Natural killer cell (primary cell): ENCODE measurements around the gene FCHO2. TPM values are rescaled to one million over a fixed set of nuclear protein-coding genes. Genes with fewer than 3 reads are reported as not detected.
"Not testable (repeated sequence)": the region's sequence is repeated elsewhere in the genome, so short reads cannot be mapped to it uniquely, and the experiment has no call there.

Experiments used
- ATAC-seq, 3 donors: fragments of 150-1000 bp in 2 of 3; fragments of 200-7000 bp in 1 of 3; cut with Tn5 transposase; 1 replicate in 1 of 3; 2 replicates in 2 of 3; pipeline ENCODE4 v1.10.0; 2021; ENCODE audit warnings: mild to moderate bottlenecking in 2 of 3, moderate library complexity in 2 of 3
- DNase-seq, 2 donors: peaks; one replicate each; pipeline versions ENCODE4 v3.0.0 to v3.0.0-alpha.2; 2013 to 2021; ENCODE audit warnings: mixed read lengths in 1 of 2
- H3K27ac ChIP-seq: one replicate; pipeline ENCODE4 v1.5.1; 2013; ENCODE audit warnings: mild to moderate bottlenecking, low read length
- H3K27me3 ChIP-seq: one replicate; pipeline ENCODE4 v1.6.1; 2013; ENCODE audit warnings: low read length; ENCODE audit not compliant: control insufficient read depth, insufficient read depth
- H3K36me3 ChIP-seq: one replicate; pipeline ENCODE4 v1.6.1; 2013; ENCODE audit warnings: low read length; ENCODE audit not compliant: control insufficient read depth, insufficient read depth
- H3K4me1 ChIP-seq: one replicate; pipeline ENCODE4 v1.6.1; 2013; ENCODE audit warnings: low read length; ENCODE audit not compliant: control insufficient read depth, insufficient read depth
- H3K4me3 ChIP-seq: one replicate; pipeline ENCODE4 v1.5.1; 2013; ENCODE audit warnings: low read length
- H3K9me3 ChIP-seq: one replicate; pipeline ENCODE4 v1.6.1; 2013; ENCODE audit warnings: low read length; ENCODE audit not compliant: control insufficient read depth, insufficient read depth
- H3K27ac Mint-ChIP-seq, 2 donors: one replicate each; pipeline ENCODE4 v1.8.0; 2022; ENCODE audit warnings: mild to moderate bottlenecking in 2 of 2, mixed read lengths in 2 of 2, moderate library complexity in 1 of 2
- H3K27me3 Mint-ChIP-seq, 2 donors: one replicate each; pipeline ENCODE4 v1.8.0; 2022; ENCODE audit warnings: low read depth in 2 of 2, mixed read lengths in 2 of 2
- H3K36me3 Mint-ChIP-seq: one replicate; pipeline ENCODE4 v1.8.0; 2022; ENCODE audit warnings: mixed read lengths
- H3K4me1 Mint-ChIP-seq, 2 donors: one replicate each; pipeline ENCODE4 v1.8.0; 2022; ENCODE audit warnings: mixed read lengths in 2 of 2
- H3K4me3 Mint-ChIP-seq: one replicate; pipeline ENCODE4 v1.8.0; 2022; ENCODE audit warnings: mild to moderate bottlenecking, moderate library complexity, mixed read lengths
- H3K9me3 Mint-ChIP-seq, 2 donors: one replicate each; pipeline ENCODE4 v1.8.0; 2022; ENCODE audit warnings: mixed read lengths in 2 of 2
- CTCF ChIP-seq: fragments of 200-600 bp; IDR thresholded peaks from one replicate; pipeline ENCODE4 v1.8.0; 2022; ENCODE audit warnings: antibody characterized with exemption
- WGBS: methylation state at CpG from one replicate; pipeline ENCODE4 v1.1.7; 2013; ENCODE audit warnings: missing lambda C conversion rate; ENCODE audit not compliant: insufficient coverage; 5-methylcytosine and 5-hydroxymethylcytosine counted together
- intact Hi-C: fragments of 100-400 bp; cut with micrococcal nuclease; formaldehyde crosslinking; loops from one replicate; pipeline ENCODE4 v1.14.2; 2022
- total RNA-seq, 4 donors: library from RNA; stranded (reverse); fragments of 120-200 nt in 1 of 4; gene quantifications; one replicate each; pipeline versions ENCODE4 v1.2.3 to v1.2.4, GENCODE V29; 2013 to 2022

Gene FCHO2
- total RNA-seq, 3 donors from 2014 or later (not counting 1 experiment from before 2014, with no cell fraction given) = 18.5 to 23.4 (median 22.7) TPM

- H3K36me3 ChIP-seq = no peaks in the 10 kb centered on the region
- Mint-ChIP-seq H3K27ac (no peak overlapping the region), H3K36me3 (no peaks in the 10 kb centered on the region), H3K9me3 (no peaks in the 10 kb centered on the region), H3K4me3 (no peak overlapping the region), H3K4me1 (no peaks in the 10 kb centered on the region), H3K27me3 (no peaks in the 10 kb centered on the region)
- 78% methylated on average over 1 of the region's 1 CpG for WGBS
- TF ChIP-seq CTCF = no peak
- DNase-seq (no peak), ATAC-seq (no peak)
- H3K4me1 ChIP-seq = no peaks in the 10 kb centered on the region
- no peak overlapping the region for H3K27ac ChIP-seq
- no peaks in the 10 kb centered on the region for H3K27me3 ChIP-seq
- intact Hi-C loops = loop anchor here (10.0 kb wide), 1 partner anchor 522 kb away; the partner anchor contains the start of gene FOXD1
- no peak overlapping the region for H3K4me3 ChIP-seq
- H3K9me3 ChIP-seq = no peaks in the 10 kb centered on the region
Observed at GRCh38 chr5:72922422-72922821, 33.4 kb upstream of the FCHO2 start.

GRCh38 chr5:72925336-72926010 is 30.4 kb upstream of the FCHO2 start:
- Mint-ChIP-seq H3K27me3 (no peaks in the 10 kb centered on the region), H3K4me1 (no peaks in the 10 kb centered on the region), H3K4me3 (no peak overlapping the region), H3K27ac (no peak overlapping the region), H3K9me3 (no peaks in the 10 kb centered on the region), H3K36me3 (no peaks in the 10 kb centered on the region)
- Histone ChIP-seq H3K4me3 (no peak overlapping the region), H3K27me3 (no peaks in the 10 kb centered on the region), H3K9me3 (no peaks in the 10 kb centered on the region), H3K4me1 (no peaks in the 10 kb centered on the region), H3K27ac (no peak overlapping the region), H3K36me3 (no peaks in the 10 kb centered on the region)
- ATAC-seq = peak in 1 of 3 donors; percentile 30
- TF ChIP-seq CTCF = no peak
- intact Hi-C loops = loop anchor here (10.0 kb wide), 1 partner anchor 519 kb away; the partner anchor contains the start of gene FOXD1
- DNase-seq = no peak
- WGBS = 94% methylated on average over 33 of the region's 33 CpGs

- H3K9me3 Mint-ChIP-seq, H3K4me3 Mint-ChIP-seq, H3K36me3 Mint-ChIP-seq, H3K9me3 ChIP-seq, H3K27ac Mint-ChIP-seq, H3K27ac ChIP-seq, H3K36me3 ChIP-seq, H3K27me3 ChIP-seq, H3K4me1 ChIP-seq, H3K4me3 ChIP-seq, intact Hi-C loops, DNase-seq, H3K4me1 Mint-ChIP-seq, ATAC-seq: not testable (repeated sequence)
- H3K27me3 Mint-ChIP-seq = peaks cover 10 to 12% of the 10 kb centered on the region in 2 donors
- 100% methylated on average over 2 of the region's 2 CpGs for WGBS
Observed at GRCh38 chr5:72932686-72933085, 23.2 kb upstream of the FCHO2 start.

GRCh38 chr5:72934953-72935725 is 20.7 kb upstream of the FCHO2 start:
- H3K4me3 ChIP-seq, H3K4me1 Mint-ChIP-seq, DNase-seq, H3K36me3 Mint-ChIP-seq, H3K4me1 ChIP-seq, H3K4me3 Mint-ChIP-seq, ATAC-seq, H3K27ac ChIP-seq, H3K27me3 ChIP-seq, H3K27ac Mint-ChIP-seq, H3K9me3 Mint-ChIP-seq, intact Hi-C loops, H3K36me3 ChIP-seq, H3K9me3 ChIP-seq: not testable (repeated sequence)
- H3K27me3 Mint-ChIP-seq = peaks cover 22 to 34% of the 10 kb centered on the region in 2 donors
- 96% methylated on average over 32 of the region's 32 CpGs for WGBS
